Hepatocyte (in vitro differentiated cells): Measurements from ENCODE around the gene MTARC2.

Experiments
- EZH2 ChIP-seq: fragments of 200-600 bp; sonication (generic); IDR thresholded peaks from 2 replicates; pipeline ENCODE4 v1.6.1; 2016; ENCODE audit warnings: antibody characterized with exemption, mild to moderate bottlenecking, borderline replicate concordance
- TF ChIP-seq, protein P1 (sequence below): fragments of 200-600 bp; sonication (generic); IDR thresholded peaks from 2 replicates; pipeline ENCODE4 v1.5.1; 2016; ENCODE audit warnings: antibody characterized with exemption, mild to moderate bottlenecking; ENCODE audit not compliant: poor library complexity

DNA sequence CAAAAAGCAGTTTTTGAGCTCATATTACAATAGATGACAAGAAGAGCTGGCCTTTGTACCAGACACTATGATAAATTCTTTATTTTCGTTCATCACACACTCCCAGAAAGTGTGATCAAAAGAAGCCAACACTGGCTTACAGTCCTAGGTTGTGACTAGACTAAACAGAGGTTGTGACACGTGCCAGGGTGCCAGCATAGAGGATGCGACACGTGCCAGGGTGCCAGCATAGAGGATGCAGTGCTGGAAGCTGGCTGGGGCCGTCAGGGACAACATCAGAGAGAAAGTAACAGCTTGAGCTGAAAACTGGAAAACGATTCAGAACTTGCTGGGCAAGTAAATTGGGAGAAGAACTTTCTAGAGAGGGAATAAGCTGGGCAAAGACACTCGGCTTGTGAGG, 40.8 kb downstream of the MTARC2 start:
- TF ChIP-seq, protein P1, sequence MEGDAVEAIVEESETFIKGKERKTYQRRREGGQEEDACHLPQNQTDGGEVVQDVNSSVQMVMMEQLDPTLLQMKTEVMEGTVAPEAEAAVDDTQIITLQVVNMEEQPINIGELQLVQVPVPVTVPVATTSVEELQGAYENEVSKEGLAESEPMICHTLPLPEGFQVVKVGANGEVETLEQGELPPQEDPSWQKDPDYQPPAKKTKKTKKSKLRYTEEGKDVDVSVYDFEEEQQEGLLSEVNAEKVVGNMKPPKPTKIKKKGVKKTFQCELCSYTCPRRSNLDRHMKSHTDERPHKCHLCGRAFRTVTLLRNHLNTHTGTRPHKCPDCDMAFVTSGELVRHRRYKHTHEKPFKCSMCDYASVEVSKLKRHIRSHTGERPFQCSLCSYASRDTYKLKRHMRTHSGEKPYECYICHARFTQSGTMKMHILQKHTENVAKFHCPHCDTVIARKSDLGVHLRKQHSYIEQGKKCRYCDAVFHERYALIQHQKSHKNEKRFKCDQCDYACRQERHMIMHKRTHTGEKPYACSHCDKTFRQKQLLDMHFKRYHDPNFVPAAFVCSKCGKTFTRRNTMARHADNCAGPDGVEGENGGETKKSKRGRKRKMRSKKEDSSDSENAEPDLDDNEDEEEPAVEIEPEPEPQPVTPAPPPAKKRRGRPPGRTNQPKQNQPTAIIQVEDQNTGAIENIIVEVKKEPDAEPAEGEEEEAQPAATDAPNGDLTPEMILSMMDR: no peak
- no peak for TF ChIP-seq EZH2
